Cardiac muscle cell (in vitro differentiated cells and primary cell): ENCODE data around the gene SHISA3. TPM values are rescaled to one million over a fixed set of nuclear protein-coding genes. Genes with fewer than 3 reads are reported as not detected.
A peak's percentile ranks its signal among the peaks of the same experiment; 100 is the strongest.

Experiments
- DNase-seq, 2 donors: peaks; one replicate each; pipeline versions ENCODE4 v3.0.0 to v3.0.0-alpha.2; 2010 to 2017; ENCODE audit warnings: low read depth in 1 of 2, low spot score in 1 of 2
- H3K27ac ChIP-seq: fragments of 200-600 bp; sonication (generic); 2 replicates; pipeline ENCODE4 v1.5.1; 2016
- H3K27me3 ChIP-seq: fragments of 200-600 bp; sonication (generic); 2 replicates; pipeline ENCODE4 v1.6.0; 2016; ENCODE audit warnings: control low read depth
- H3K36me3 ChIP-seq: fragments of 200-600 bp; sonication (generic); 2 replicates; pipeline ENCODE4 v1.5.1; 2016; ENCODE audit warnings: control low read depth
- H3K4me1 ChIP-seq: fragments of 200-600 bp; sonication (generic); 2 replicates; pipeline ENCODE4 v1.8.1; 2017; ENCODE audit warnings: low read depth, mild to moderate bottlenecking, mixed run types
- H3K4me3 ChIP-seq: fragments of 200-600 bp; sonication (generic); 2 replicates; pipeline ENCODE4 v1.5.1; 2016; ENCODE audit warnings: mild to moderate bottlenecking
- H3K9me3 ChIP-seq: fragments of 200-600 bp; sonication (generic); 2 replicates; pipeline ENCODE4 v1.5.1; 2017; ENCODE audit warnings: low read depth, mild to moderate bottlenecking, control low read depth
- CTCF ChIP-seq: IDR thresholded peaks from 2 replicates; pipeline ENCODE4 v1.5.1; 2012; ENCODE audit warnings: low read depth, mild to moderate bottlenecking, low read length
- polyA plus RNA-seq: library from polyadenylated mRNA; unstranded; fragments of >200 nt; fragmentation: Nextera tagmentation; extraction: Ambion mirVana; gene quantifications from 2 replicates; pipeline ENCODE4 v1.2.1, GENCODE V29; 2016
- total RNA-seq: library from RNA; depleted of rRNA; stranded (reverse); fragments of >200 nt; gene quantifications from 2 replicates; pipeline ENCODE4 v1.2.3, GENCODE V29; 2016

The SHISA3 gene
- total and polyA plus RNA-seq, 2 experiments from 2014 or later: 12.7 to 13.3 TPM

GRCh38 chr4:42410446-42410845 is 13.2 kb downstream of the SHISA3 start:
- DNase-seq: no peak
- H3K27ac ChIP-seq: no peak overlapping the region
- peaks cover 7% of the 10 kb centered on the region for H3K27me3 ChIP-seq
- no peaks in the 10 kb centered on the region for H3K4me1 ChIP-seq
- H3K36me3 ChIP-seq: no peaks in the 10 kb centered on the region
- no peak overlapping the region for H3K4me3 ChIP-seq
- TF ChIP-seq CTCF: no peak
- no peaks in the 10 kb centered on the region for H3K9me3 ChIP-seq

- Histone ChIP-seq H3K36me3 (no peaks in the 10 kb centered on the region), H3K9me3 (no peaks in the 10 kb centered on the region), H3K27ac (no peak overlapping the region), H3K4me3 (no peak overlapping the region), H3K4me1 (no peaks in the 10 kb centered on the region), H3K27me3 (no peaks in the 10 kb centered on the region)
- peak in 1 of 2 donors; percentile 81 for DNase-seq
- TF ChIP-seq CTCF: peak; percentile 4
Observed at GRCh38 chr4:42411803-42412202, 14.5 kb downstream of the SHISA3 start.

- Histone ChIP-seq H3K9me3 (no peaks in the 10 kb centered on the region), H3K27me3 (no peaks in the 10 kb centered on the region), H3K36me3 (no peaks in the 10 kb centered on the region), H3K4me3 (no peak overlapping the region), H3K27ac (no peak overlapping the region), H3K4me1 (no peaks in the 10 kb centered on the region)
- DNase-seq: peak in 1 of 2 donors; percentile 95
- no peak for TF ChIP-seq CTCF
Observed at GRCh38 chr4:42412251-42412650, 15.0 kb downstream of the SHISA3 start.

- Histone ChIP-seq H3K4me3 (no peak overlapping the region), H3K27ac (no peak overlapping the region), H3K27me3 (no peaks in the 10 kb centered on the region), H3K9me3 (no peaks in the 10 kb centered on the region), H3K4me1 (no peaks in the 10 kb centered on the region), H3K36me3 (no peaks in the 10 kb centered on the region)
- TF ChIP-seq CTCF: no peak
- DNase-seq: no peak
Observed at GRCh38 chr4:42415281-42415680, 18.0 kb downstream of the SHISA3 start.

GRCh38 chr4:42416017-42416416 is 18.7 kb downstream of the SHISA3 start:
- Histone ChIP-seq H3K4me3 (no peak overlapping the region), H3K27ac (no peak overlapping the region), H3K36me3 (no peaks in the 10 kb centered on the region), H3K27me3 (no peaks in the 10 kb centered on the region), H3K4me1 (no peaks in the 10 kb centered on the region), H3K9me3 (no peaks in the 10 kb centered on the region)
- no peak for DNase-seq
- no peak for TF ChIP-seq CTCF

GRCh38 chr4:42417550-42417949 is 20.3 kb downstream of the SHISA3 start:
- DNase-seq: peak in 1 of 2 donors; percentile 21
- H3K27me3 ChIP-seq: no peaks in the 10 kb centered on the region
- H3K9me3 ChIP-seq: no peaks in the 10 kb centered on the region
- no peaks in the 10 kb centered on the region for H3K36me3 ChIP-seq
- no peaks in the 10 kb centered on the region for H3K4me1 ChIP-seq
- no peak overlapping the region for H3K27ac ChIP-seq
- H3K4me3 ChIP-seq: no peak overlapping the region
- no peak for TF ChIP-seq CTCF
